ENCODE measurements around the gene CNN2. TPM values are rescaled to one million over a fixed set of nuclear protein-coding genes. Genes with fewer than 3 reads are reported as not detected.

CNN2 gene
- total and polyA plus RNA-seq, 3 donors from 2014 or later = 19.1 to 36.4 (median 28.0) TPM

DNA sequence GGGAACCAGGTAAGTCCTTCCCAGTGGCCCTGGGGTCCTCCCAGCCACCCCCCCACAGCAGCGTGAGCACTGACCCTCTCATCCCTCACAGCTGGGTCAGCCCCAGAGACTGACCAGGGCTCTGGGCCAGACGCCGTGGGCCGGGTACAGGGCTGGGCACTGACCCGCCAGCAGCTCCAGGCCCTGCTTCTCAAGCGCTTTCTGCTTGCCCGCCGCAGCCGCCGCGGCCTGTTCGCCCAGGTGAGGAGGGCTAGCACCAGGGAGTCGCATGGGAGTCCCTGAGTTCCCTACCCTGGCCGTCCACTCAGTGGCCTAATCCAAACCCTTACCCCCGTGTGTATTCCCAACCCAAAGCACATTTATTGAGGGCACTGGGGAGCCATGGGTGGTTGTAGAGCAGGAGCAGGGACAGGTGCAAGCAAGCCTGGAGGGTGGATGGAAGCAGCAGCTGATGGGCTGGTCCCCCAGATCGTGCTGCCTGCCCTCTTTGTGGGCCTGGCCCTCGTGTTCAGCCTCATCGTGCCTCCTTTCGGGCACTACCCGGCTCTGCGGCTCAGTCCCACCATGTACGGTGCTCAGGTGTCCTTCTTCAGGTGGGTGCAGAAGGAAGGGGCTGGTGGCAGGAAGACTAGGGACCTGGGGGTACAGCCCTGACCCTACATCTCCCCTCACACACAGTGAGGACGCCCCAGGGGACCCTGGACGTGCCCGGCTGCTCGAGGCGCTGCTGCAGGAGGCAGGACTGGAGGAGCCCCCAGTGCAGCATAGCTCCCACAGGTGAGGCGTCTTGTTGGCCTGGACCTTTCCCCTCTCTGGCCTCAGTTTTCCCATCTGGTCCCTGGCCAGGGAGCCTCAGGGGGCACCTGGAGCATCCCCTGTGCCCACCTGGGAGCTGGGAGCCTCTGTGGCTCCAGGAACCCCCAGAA, 28.0 kb downstream of the CNN2 start:
- Histone ChIP-seq H3K9me3 (no peaks in the 10 kb centered on the region), H3K4me1 (no peaks in the 10 kb centered on the region), H3K27me3 (no peaks in the 10 kb centered on the region), H3K4me3 (no peak overlapping the region), H3K36me3 (ENCODE audit: low read depth, missing control alignments) (no peaks in the 10 kb centered on the region), H3K27ac (no peak overlapping the region)
- DNase-seq = no peak
- WGBS, 2 donors = 90 to 94% methylated on average over 18 to 27 of the region's 28 CpGs
- no peak for TF ChIP-seq POLR2A (IDR thresholded peaks at IDR 0.05)
- TF ChIP-seq, protein P1, sequence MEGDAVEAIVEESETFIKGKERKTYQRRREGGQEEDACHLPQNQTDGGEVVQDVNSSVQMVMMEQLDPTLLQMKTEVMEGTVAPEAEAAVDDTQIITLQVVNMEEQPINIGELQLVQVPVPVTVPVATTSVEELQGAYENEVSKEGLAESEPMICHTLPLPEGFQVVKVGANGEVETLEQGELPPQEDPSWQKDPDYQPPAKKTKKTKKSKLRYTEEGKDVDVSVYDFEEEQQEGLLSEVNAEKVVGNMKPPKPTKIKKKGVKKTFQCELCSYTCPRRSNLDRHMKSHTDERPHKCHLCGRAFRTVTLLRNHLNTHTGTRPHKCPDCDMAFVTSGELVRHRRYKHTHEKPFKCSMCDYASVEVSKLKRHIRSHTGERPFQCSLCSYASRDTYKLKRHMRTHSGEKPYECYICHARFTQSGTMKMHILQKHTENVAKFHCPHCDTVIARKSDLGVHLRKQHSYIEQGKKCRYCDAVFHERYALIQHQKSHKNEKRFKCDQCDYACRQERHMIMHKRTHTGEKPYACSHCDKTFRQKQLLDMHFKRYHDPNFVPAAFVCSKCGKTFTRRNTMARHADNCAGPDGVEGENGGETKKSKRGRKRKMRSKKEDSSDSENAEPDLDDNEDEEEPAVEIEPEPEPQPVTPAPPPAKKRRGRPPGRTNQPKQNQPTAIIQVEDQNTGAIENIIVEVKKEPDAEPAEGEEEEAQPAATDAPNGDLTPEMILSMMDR (IDR thresholded peaks at IDR 0.05) = no peak
- intact Hi-C loops (cut with DNase I; ENCODE audit: low total_unique reads) = no loop called here

DNA sequence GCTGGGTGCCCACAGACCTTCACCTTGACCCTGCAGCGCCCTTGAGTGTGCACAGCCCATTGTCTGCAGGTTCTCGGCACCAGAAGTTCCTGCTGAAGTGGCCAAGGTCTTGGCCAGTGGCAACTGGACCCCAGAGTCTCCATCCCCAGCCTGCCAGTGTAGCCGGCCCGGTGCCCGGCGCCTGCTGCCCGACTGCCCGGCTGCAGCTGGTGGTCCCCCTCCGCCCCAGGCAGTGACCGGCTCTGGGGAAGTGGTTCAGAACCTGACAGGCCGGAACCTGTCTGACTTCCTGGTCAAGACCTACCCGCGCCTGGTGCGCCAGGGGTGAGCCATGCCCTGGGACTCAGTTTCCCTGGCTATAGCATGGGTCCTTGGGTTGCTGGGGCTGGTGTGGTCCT, 28.6 kb downstream of the CNN2 start:
- intact Hi-C loops (cut with DNase I; ENCODE audit: low total_unique reads) = no loop called here
- Histone ChIP-seq H3K9me3 (no peaks in the 10 kb centered on the region), H3K4me1 (no peaks in the 10 kb centered on the region), H3K4me3 (no peak overlapping the region), H3K27me3 (no peaks in the 10 kb centered on the region), H3K36me3 (ENCODE audit: low read depth, missing control alignments) (no peaks in the 10 kb centered on the region), H3K27ac (no peak overlapping the region)
- 97 to 100% methylated on average over 3 to 14 of the region's 14 CpGs for WGBS, 2 donors
- DNase-seq = no peak
- no peak for TF ChIP-seq POLR2A (IDR thresholded peaks at IDR 0.05)
- TF ChIP-seq, protein P1 (IDR thresholded peaks at IDR 0.05) = no peak

DNA sequence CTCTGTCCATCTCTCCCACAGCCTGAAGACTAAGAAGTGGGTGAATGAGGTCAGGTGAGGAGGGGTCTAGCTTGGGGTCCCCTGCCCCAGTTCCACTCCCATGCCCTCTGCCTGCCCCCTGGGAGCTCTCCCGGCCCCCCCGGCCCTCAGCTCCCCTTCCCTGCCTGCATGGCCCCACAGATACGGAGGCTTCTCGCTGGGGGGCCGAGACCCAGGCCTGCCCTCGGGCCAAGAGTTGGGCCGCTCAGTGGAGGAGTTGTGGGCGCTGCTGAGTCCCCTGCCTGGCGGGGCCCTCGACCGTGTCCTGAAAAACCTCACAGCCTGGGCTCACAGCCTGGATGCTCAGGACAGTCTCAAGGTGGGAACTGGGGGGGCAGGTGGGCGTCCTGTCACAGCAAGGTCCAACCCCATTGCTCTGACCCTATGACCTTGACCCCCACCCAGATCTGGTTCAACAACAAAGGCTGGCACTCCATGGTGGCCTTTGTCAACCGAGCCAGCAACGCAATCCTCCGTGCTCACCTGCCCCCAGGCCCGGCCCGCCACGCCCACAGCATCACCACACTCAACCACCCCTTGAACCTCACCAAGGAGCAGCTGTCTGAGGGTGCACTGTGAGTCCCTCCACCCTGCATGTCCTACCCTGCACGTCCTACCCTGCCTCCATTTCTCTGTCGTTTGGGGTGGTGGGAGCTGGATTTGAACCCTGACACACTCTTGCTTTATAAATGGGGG, 29.6 kb downstream of the CNN2 start:
- H3K9me3 ChIP-seq = no peaks in the 10 kb centered on the region
- TF ChIP-seq, protein P1 (IDR thresholded peaks at IDR 0.05) = no peak
- TF ChIP-seq POLR2A (IDR thresholded peaks at IDR 0.05) = no peak

DNA sequence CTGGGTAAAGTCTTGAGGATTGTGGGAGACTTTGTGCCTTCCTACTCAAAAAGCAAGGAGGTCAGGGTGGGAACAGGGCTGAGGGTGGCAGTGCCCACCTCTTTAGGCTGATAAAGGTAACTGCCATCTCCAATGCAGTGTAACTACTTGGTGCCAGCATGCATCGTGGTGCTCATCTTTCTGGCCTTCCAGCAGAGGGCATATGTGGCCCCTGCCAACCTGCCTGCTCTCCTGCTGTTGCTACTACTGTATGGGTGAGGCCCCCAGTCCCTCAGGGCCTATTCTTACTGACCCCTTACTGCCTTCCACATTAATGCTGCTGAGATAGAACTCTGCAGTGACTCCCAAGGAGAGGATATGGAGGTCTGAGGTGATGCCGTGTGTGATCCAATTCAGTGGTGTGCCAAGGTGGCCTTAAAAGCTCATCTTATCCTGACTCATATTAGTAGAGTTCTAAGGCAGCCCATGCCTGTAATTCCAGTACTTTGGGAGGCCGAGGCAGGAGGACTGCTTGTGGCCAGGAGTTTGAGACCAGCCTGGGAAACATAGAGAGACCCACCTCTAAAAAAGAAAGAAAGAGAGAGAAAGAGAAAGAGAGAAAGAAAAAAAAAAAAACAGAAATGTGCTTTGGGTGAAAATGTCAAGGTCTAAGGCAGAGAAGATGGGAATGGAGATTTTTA, 30.9 kb downstream of the CNN2 start:
- DNase-seq = no peak
- Histone ChIP-seq H3K27me3 (no peaks in the 10 kb centered on the region), H3K36me3 (ENCODE audit: low read depth, missing control alignments) (no peaks in the 10 kb centered on the region), H3K9me3 (no peaks in the 10 kb centered on the region), H3K4me1 (no peaks in the 10 kb centered on the region), H3K27ac (no peak overlapping the region), H3K4me3 (no peak overlapping the region)
- intact Hi-C loops (cut with DNase I; ENCODE audit: low total_unique reads) = no loop called here
- no peak for TF ChIP-seq POLR2A (IDR thresholded peaks at IDR 0.05)
- TF ChIP-seq, protein P1 (IDR thresholded peaks at IDR 0.05) = no peak
- 50 to 51% methylated on average over 3 of the region's 3 CpGs for WGBS, 2 donors

More for the DNA sequence above, 29.6 kb downstream of the CNN2 start:
- no peaks in the 10 kb centered on the region for H3K4me1 ChIP-seq
- intact Hi-C loops (cut with DNase I; ENCODE audit: low total_unique reads) = no loop called here
- H3K36me3 ChIP-seq (ENCODE audit: low read depth, missing control alignments) = no peaks in the 10 kb centered on the region
- DNase-seq = no peak
- H3K27ac ChIP-seq = no peak overlapping the region
- no peaks in the 10 kb centered on the region for H3K27me3 ChIP-seq
- WGBS, 2 donors = 95 to 97% methylated on average over 13 to 20 of the region's 20 CpGs
- H3K4me3 ChIP-seq = no peak overlapping the region
